ENCODE data around the gene TM4SF4. TPM values are rescaled to one million over a fixed set of nuclear protein-coding genes. Genes with fewer than 3 reads are reported as not detected.

TM4SF4 gene
- polyA plus RNA-seq, 1 donor from 2014 or later, result not detected

- H4K20me1 ChIP-seq (ENCODE audit: insufficient read depth), result no peaks in the 10 kb centered on the region
- no peak overlapping the region for H2AFZ ChIP-seq (ENCODE audit: low read depth, low read length)
- H3K4me3 ChIP-seq (ENCODE audit: low read length), result no peak overlapping the region
- no peaks in the 10 kb centered on the region for H3K36me3 ChIP-seq (ENCODE audit: insufficient read depth, low read length)
- H3K79me2 ChIP-seq (replicated peaks; ENCODE audit: insufficient read depth, low read length), result no peaks in the 10 kb centered on the region
- H3K9me2 ChIP-seq (ENCODE audit: insufficient read depth, low read length), result no peaks in the 10 kb centered on the region
- no peak for TF ChIP-seq SMC3 (conservative IDR thresholded peaks at IDR 0.05; ENCODE audit: poor library complexity)
- TF ChIP-seq MXI1 (conservative IDR thresholded peaks at IDR 0.05; ENCODE audit: poor library complexity, severe bottlenecking), result no peak
- no peak for TF ChIP-seq EZH2 (IDR thresholded peaks at IDR 0.05; ENCODE audit: borderline replicate concordance, insufficient read depth, low read length, poor library complexity, severe bottlenecking)
- TF ChIP-seq RAD21 (conservative IDR thresholded peaks at IDR 0.05), result no peak
- no peak for TF ChIP-seq EP300 (conservative IDR thresholded peaks at IDR 0.05; ENCODE audit: poor library complexity, severe bottlenecking)
- no peak for TF ChIP-seq POLR2AphosphoS5 (IDR thresholded peaks at IDR 0.05)
- no peak for TF ChIP-seq CTCF (IDR thresholded peaks at IDR 0.05; ENCODE audit: poor library complexity, severe bottlenecking)
- no peak for TF ChIP-seq TAF1 (IDR thresholded peaks at IDR 0.05; ENCODE audit: low read depth)
- TF ChIP-seq, protein P1, sequence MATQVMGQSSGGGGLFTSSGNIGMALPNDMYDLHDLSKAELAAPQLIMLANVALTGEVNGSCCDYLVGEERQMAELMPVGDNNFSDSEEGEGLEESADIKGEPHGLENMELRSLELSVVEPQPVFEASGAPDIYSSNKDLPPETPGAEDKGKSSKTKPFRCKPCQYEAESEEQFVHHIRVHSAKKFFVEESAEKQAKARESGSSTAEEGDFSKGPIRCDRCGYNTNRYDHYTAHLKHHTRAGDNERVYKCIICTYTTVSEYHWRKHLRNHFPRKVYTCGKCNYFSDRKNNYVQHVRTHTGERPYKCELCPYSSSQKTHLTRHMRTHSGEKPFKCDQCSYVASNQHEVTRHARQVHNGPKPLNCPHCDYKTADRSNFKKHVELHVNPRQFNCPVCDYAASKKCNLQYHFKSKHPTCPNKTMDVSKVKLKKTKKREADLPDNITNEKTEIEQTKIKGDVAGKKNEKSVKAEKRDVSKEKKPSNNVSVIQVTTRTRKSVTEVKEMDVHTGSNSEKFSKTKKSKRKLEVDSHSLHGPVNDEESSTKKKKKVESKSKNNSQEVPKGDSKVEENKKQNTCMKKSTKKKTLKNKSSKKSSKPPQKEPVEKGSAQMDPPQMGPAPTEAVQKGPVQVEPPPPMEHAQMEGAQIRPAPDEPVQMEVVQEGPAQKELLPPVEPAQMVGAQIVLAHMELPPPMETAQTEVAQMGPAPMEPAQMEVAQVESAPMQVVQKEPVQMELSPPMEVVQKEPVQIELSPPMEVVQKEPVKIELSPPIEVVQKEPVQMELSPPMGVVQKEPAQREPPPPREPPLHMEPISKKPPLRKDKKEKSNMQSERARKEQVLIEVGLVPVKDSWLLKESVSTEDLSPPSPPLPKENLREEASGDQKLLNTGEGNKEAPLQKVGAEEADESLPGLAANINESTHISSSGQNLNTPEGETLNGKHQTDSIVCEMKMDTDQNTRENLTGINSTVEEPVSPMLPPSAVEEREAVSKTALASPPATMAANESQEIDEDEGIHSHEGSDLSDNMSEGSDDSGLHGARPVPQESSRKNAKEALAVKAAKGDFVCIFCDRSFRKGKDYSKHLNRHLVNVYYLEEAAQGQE (IDR thresholded peaks at IDR 0.05; ENCODE audit: borderline replicate concordance), result no peak
- H3K27ac ChIP-seq (ENCODE audit: low read length), result no peak overlapping the region
- no peak overlapping the region for H3K4me2 ChIP-seq (ENCODE audit: low read length)
- no peaks in the 10 kb centered on the region for H3K9me3 ChIP-seq (ENCODE audit: low read length)
- no peak overlapping the region for H3K9ac ChIP-seq (ENCODE audit: low read length)
- H3K27me3 ChIP-seq (ENCODE audit: insufficient read depth, low read depth, low read length), result no peaks in the 10 kb centered on the region
- H3F3A ChIP-seq (ENCODE audit: insufficient read depth, low read length, poor library complexity, severe bottlenecking), result no peaks in the 10 kb centered on the region
These were observed 20.5 kb downstream of the TM4SF4 start for GRCh38 chr3:149494759-149495580.

DNA sequence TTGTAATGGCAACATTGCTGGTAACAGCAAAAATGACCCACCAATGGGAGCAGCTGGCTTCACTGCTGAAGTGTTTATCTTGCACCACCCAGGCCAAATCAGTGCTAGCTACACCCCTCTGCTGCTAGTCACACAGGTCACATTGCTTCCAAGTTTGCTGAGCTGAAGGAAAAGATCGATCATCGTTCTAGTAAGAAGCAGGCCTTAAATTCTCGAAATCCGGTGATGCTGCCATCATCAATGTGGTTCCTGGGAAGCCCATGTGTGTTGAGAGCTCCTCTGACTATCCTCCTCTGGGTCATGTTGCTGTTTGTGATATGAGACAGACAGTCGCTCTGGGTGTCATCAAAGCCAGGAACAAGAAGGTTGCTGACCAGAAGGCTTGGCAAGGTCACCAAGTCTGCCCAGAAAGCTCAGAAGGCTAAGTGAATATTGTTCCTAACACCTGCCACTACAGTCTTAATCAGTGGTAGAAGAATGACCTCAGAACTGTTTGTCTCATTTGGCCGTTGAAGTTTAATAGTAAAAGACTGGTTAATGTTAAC lies 21.2 kb downstream of the TM4SF4 start:
- Histone ChIP-seq H3K36me3 (ENCODE audit: insufficient read depth, low read length) (no peaks in the 10 kb centered on the region), H3K27me3 (ENCODE audit: insufficient read depth, low read depth, low read length) (no peaks in the 10 kb centered on the region), H3K79me2 (replicated peaks; ENCODE audit: insufficient read depth, low read length) (no peaks in the 10 kb centered on the region), H3K9me3 (ENCODE audit: low read length) (no peaks in the 10 kb centered on the region), H4K20me1 (ENCODE audit: insufficient read depth) (no peaks in the 10 kb centered on the region), H3F3A (ENCODE audit: insufficient read depth, low read length, poor library complexity, severe bottlenecking) (no peaks in the 10 kb centered on the region), H3K9me2 (ENCODE audit: insufficient read depth, low read length) (no peaks in the 10 kb centered on the region), H3K4me2 (ENCODE audit: low read length) (no peak overlapping the region), H2AFZ (ENCODE audit: low read depth, low read length) (no peak overlapping the region), H3K9ac (ENCODE audit: low read length) (no peak overlapping the region), H3K27ac (ENCODE audit: low read length) (no peak overlapping the region), H3K4me3 (ENCODE audit: low read length) (no peak overlapping the region)
- no peak for TF ChIP-seq CTCF (IDR thresholded peaks at IDR 0.05; ENCODE audit: poor library complexity, severe bottlenecking)
- TF ChIP-seq RAD21 (conservative IDR thresholded peaks at IDR 0.05), result no peak
- TF ChIP-seq POLR2AphosphoS5 (IDR thresholded peaks at IDR 0.05), result no peak
- TF ChIP-seq EZH2 (IDR thresholded peaks at IDR 0.05; ENCODE audit: borderline replicate concordance, insufficient read depth, low read length, poor library complexity, severe bottlenecking), result no peak
- TF ChIP-seq SMC3 (conservative IDR thresholded peaks at IDR 0.05; ENCODE audit: poor library complexity), result no peak
- no peak for TF ChIP-seq EP300 (conservative IDR thresholded peaks at IDR 0.05; ENCODE audit: poor library complexity, severe bottlenecking)
- TF ChIP-seq MXI1 (conservative IDR thresholded peaks at IDR 0.05; ENCODE audit: poor library complexity, severe bottlenecking), result no peak
- TF ChIP-seq TAF1 (IDR thresholded peaks at IDR 0.05; ENCODE audit: low read depth), result no peak

Measured in neural cell (in vitro differentiated cells).